GM23248 (cell line): Measurements from ENCODE around the gene SMARCD1.

Experiments
- EZH2 ChIP-seq: fragments of 200-600 bp; sonication (generic); IDR thresholded peaks from 2 replicates; pipeline ENCODE4 v1.6.1; 2018; ENCODE audit warnings: antibody characterized with exemption, mild to moderate bottlenecking; ENCODE audit not compliant: insufficient read depth, poor library complexity, severe bottlenecking
- EZH2phosphoT487 ChIP-seq: fragments of 200-600 bp; sonication (generic); IDR thresholded peaks from 2 replicates; pipeline ENCODE4 v1.6.1; 2018; ENCODE audit warnings: antibody characterized with exemption, moderate library complexity, mild to moderate bottlenecking, low read depth; ENCODE audit not compliant: insufficient read depth

DNA sequence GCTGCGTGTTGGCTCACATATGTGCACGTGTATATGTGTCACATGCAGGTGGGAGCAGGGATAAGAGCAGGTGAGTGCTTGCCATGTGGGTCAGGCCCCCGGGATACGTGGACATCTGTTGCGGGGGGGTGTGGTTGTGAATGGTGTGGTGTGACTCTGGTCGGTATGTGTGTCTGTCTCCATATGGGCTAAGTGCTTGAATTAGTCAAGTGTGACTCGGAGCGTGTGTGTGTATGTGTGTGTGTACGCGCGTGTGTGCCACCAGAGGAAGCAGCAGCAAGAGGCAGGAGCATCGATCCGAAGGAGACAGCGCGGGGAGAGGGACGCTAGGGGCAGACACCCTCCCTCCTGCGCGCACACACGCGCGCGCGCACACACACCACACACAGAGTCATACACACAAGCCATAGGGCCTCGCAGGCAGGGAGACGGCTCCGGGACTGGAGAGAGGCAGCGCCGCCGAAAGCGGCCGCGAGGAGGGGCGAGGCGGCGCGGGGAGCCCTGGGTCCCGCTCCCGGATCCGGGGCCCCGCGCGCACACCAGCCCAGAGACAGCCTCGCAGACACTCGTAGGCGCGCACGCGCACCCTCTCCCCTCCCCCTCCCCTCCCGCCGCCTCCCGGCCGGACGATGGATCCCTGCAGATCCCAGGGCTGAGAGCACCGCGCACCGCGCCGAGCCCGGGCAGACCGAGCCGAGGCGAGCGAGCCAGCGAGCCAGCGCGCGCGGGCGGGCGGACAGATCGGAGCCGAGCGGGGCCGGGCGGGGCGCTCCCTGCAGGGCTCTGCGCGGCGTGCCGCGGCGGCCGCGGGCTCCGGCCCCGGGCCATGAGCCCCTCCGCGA is 27.9 kb upstream of the SMARCD1 start, which contains the start of gene ASIC1:
- TF ChIP-seq EZH2 (no peak), EZH2phosphoT487 (no peak)
